ENCODE measurements around the gene TTLL13.

Gene TTLL13

GRCh38 chr15:90217671-90218394, 31.5 kb upstream of the TTLL13 start:
- DNase-seq, result no peak

- DNase-seq, result peak; percentile 51 to 53
Observed at GRCh38 chr15:90219421-90220141, 29.8 kb upstream of the TTLL13 start.

GRCh38 chr15:90221246-90221900, 28.0 kb upstream of the TTLL13 start:
- peak in 1 of 2 donors; percentile 46 for DNase-seq

- no peak for DNase-seq
Observed at GRCh38 chr15:90222547-90222946, 26.8 kb upstream of the TTLL13 start.

GRCh38 chr15:90223441-90224165, 25.8 kb upstream of the TTLL13 start:
- no peak for DNase-seq

GRCh38 chr15:90225047-90225446, 24.3 kb upstream of the TTLL13 start:
- no peak for DNase-seq

GRCh38 chr15:90225504-90226234, 23.7 kb upstream of the TTLL13 start:
- no peak for DNase-seq

GRCh38 chr15:90227336-90227735, 22.0 kb upstream of the TTLL13 start:
- no peak for DNase-seq

GRCh38 chr15:90227816-90228772, 21.3 kb upstream of the TTLL13 start:
- DNase-seq, result no peak

- DNase-seq, result no peak
Observed at GRCh38 chr15:90228960-90229359, 20.4 kb upstream of the TTLL13 start.

GRCh38 chr15:90230071-90230494, 19.3 kb upstream of the TTLL13 start:
- DNase-seq, result no peak

- DNase-seq, result no peak
Observed at GRCh38 chr15:90230610-90231009, 18.7 kb upstream of the TTLL13 start.

GRCh38 chr15:90231028-90232017, 18.0 kb upstream of the TTLL13 start:
- DNase-seq, result peak; percentile 87 to 90

- DNase-seq, result peak in 1 of 2 donors; percentile 31
Observed at GRCh38 chr15:90232196-90232595, 17.2 kb upstream of the TTLL13 start.

- no peak for DNase-seq
Observed at GRCh38 chr15:90232941-90233386, 16.4 kb upstream of the TTLL13 start.

GRCh38 chr15:90233387-90234095, 15.8 kb upstream of the TTLL13 start, which contains the start of gene CIB1:
Gene CIB1 (minus strand): TSS chr15:90233941. CDS start chr15:90233885, 56 bp downstream.
- peak; percentile 97 to 99 for DNase-seq

- DNase-seq, result no peak
Observed at GRCh38 chr15:90234096-90234988, 15.0 kb upstream of the TTLL13 start, which contains the start of gene GDPGP1. Gene GDPGP1 (plus strand): TSS chr15:90234209. CDS start chr15:90240909, 6,700 bp downstream.

GRCh38 chr15:90239371-90239770, 10.0 kb upstream of the TTLL13 start:
- no peak for DNase-seq
